ENCODE data around the gene IRF2BP2. TPM values are rescaled to one million over a fixed set of nuclear protein-coding genes. Genes with fewer than 3 reads are reported as not detected.
A peak's percentile ranks its signal among the peaks of the same experiment; 100 is the strongest.

Gene IRF2BP2
- total and polyA plus RNA-seq, 2 of the 13 experiments (the other 11 are each of a cell fraction or from before 2014, with no cell fraction given), result 140 to 147 TPM

DNA sequence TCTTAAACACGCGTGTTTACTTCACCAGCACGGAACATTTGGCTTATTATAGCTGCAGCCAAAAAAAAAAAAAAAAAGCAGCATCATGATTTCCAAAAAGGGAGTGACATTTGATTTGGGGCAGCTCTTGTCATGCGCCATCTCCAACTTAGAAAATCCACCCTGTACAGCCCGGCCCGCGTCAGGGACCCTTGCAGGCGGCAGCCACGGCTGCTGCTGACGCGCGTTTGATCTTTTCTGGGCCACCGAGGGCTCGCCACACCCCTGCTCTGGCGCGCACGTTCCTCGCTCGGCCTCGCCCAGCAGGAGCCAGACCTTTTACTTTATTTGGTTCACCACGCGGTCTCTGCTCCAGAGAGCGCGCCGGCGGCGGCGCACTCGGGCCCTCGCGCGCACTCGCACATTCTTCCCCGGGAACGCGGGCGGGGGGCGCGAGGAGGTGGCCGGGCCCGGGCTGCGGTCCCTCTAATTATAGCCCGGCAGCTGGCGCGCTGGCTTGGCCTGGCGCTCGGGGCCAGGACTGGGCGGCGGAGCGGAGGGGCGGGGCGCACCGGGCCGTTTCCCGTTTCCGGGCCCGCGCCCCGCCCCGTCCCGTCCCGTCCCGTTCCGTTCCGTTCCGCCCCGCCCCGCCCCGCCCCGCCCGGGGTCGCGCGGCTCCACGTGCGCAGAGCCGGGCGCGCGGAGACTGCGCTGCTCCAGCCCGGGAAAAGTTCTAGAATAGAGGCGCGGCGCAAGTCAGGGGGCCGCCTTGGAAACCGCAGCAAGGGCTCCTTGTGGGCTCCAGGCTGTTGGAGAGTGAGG, 10.2 kb downstream of the IRF2BP2 start (continued):
- peak; percentile 88 for TF ChIP-seq MAZ (IDR thresholded peaks at IDR 0.05; ENCODE audit: borderline replicate concordance, low read depth, low read length)
- TF ChIP-seq MAZ (CRISPR knock-in tag; IDR thresholded peaks at IDR 0.05; ENCODE audit: low read depth), result peak; percentile 88
- peak; percentile 52; the same call in 1 of the 2 replicates for TF ChIP-seq KMT2A (CRISPR knock-in tag; IDR thresholded peaks at IDR 0.05)
- peak; percentile 52; the same call in 1 of the 2 replicates for TF ChIP-seq ZNF143 (CRISPR knock-in tag; IDR thresholded peaks at IDR 0.05)
- peak; percentile 54; the same call in 1 of the 2 replicates for TF ChIP-seq MEF2D (CRISPR knock-in tag; IDR thresholded peaks at IDR 0.05)
- peak; percentile 75 for TF ChIP-seq TAF1 (CRISPR knock-in tag; IDR thresholded peaks at IDR 0.05)
- TF ChIP-seq, protein P1, sequence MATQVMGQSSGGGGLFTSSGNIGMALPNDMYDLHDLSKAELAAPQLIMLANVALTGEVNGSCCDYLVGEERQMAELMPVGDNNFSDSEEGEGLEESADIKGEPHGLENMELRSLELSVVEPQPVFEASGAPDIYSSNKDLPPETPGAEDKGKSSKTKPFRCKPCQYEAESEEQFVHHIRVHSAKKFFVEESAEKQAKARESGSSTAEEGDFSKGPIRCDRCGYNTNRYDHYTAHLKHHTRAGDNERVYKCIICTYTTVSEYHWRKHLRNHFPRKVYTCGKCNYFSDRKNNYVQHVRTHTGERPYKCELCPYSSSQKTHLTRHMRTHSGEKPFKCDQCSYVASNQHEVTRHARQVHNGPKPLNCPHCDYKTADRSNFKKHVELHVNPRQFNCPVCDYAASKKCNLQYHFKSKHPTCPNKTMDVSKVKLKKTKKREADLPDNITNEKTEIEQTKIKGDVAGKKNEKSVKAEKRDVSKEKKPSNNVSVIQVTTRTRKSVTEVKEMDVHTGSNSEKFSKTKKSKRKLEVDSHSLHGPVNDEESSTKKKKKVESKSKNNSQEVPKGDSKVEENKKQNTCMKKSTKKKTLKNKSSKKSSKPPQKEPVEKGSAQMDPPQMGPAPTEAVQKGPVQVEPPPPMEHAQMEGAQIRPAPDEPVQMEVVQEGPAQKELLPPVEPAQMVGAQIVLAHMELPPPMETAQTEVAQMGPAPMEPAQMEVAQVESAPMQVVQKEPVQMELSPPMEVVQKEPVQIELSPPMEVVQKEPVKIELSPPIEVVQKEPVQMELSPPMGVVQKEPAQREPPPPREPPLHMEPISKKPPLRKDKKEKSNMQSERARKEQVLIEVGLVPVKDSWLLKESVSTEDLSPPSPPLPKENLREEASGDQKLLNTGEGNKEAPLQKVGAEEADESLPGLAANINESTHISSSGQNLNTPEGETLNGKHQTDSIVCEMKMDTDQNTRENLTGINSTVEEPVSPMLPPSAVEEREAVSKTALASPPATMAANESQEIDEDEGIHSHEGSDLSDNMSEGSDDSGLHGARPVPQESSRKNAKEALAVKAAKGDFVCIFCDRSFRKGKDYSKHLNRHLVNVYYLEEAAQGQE (IDR thresholded peaks at IDR 0.05; ENCODE audit: borderline replicate concordance in 1 of 2, low read depth in 1 of 2, low read length in 2 of 2), result peak in 1 of 2 experiments; percentile 51; a peak in 1 of 4 replicates
- peak; percentile 76; the same call in 1 of the 2 replicates for TF ChIP-seq IRF2 (CRISPR knock-in tag; IDR thresholded peaks at IDR 0.05)
- peak; percentile 84; the same call in 1 of the 2 replicates for TF ChIP-seq ZNF788 (CRISPR knock-in tag; IDR thresholded peaks at IDR 0.05; ENCODE audit: borderline replicate concordance)
- peak; percentile 81; the same call in 1 of the 2 replicates for TF ChIP-seq ZSCAN20 (CRISPR knock-in tag; IDR thresholded peaks at IDR 0.05; ENCODE audit: borderline replicate concordance)
- TF ChIP-seq, protein P2, sequence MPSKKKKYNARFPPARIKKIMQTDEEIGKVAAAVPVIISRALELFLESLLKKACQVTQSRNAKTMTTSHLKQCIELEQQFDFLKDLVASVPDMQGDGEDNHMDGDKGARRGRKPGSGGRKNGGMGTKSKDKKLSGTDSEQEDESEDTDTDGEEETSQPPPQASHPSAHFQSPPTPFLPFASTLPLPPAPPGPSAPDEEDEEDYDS (CRISPR knock-in tag; IDR thresholded peaks at IDR 0.05), result peak; percentile 60
- peak; percentile 97 for TF ChIP-seq TSC22D2 (CRISPR knock-in tag; IDR thresholded peaks at IDR 0.05; ENCODE audit: borderline replicate concordance)
- peak; percentile 38; the same call in 1 of the 2 replicates for TF ChIP-seq FOXK1 (CRISPR knock-in tag; IDR thresholded peaks at IDR 0.05; ENCODE audit: borderline replicate concordance, low read depth)
- TF ChIP-seq SUZ12 (IDR thresholded peaks at IDR 0.05; ENCODE audit: low read depth, low read length), result no peak
- peak; percentile 97 for TF ChIP-seq RBM39 (IDR thresholded peaks at IDR 0.05; ENCODE audit: low read depth, low read length, poor library complexity, severe bottlenecking)
- peak; percentile 74 for TF ChIP-seq THAP11 (CRISPR knock-in tag; IDR thresholded peaks at IDR 0.05)
- TF ChIP-seq AGO1 (IDR thresholded peaks at IDR 0.05; ENCODE audit: low read depth, low read length, poor library complexity, severe bottlenecking), result peak; percentile 95
- peak; percentile 91 for TF ChIP-seq NRL (CRISPR knock-in tag; IDR thresholded peaks at IDR 0.05; ENCODE audit: borderline replicate concordance)
- TF ChIP-seq, protein P3, sequence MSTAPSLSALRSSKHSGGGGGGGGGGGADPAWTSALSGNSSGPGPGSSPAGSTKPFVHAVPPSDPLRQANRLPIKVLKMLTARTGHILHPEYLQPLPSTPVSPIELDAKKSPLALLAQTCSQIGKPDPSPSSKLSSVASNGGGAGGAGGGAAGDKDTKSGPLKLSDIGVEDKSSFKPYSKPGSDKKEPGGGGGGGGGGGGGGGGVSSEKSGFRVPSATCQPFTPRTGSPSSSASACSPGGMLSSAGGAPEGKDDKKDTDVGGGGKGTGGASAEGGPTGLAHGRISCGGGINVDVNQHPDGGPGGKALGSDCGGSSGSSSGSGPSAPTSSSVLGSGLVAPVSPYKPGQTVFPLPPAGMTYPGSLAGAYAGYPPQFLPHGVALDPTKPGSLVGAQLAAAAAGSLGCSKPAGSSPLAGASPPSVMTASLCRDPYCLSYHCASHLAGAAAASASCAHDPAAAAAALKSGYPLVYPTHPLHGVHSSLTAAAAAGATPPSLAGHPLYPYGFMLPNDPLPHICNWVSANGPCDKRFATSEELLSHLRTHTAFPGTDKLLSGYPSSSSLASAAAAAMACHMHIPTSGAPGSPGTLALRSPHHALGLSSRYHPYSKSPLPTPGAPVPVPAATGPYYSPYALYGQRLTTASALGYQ (CRISPR knock-in tag; IDR thresholded peaks at IDR 0.05), result peak; percentile 78
- no peak for TF ChIP-seq SNRNP70 (IDR thresholded peaks at IDR 0.05; ENCODE audit: low read depth, low read length)
- TF ChIP-seq RARA (CRISPR knock-in tag; IDR thresholded peaks at IDR 0.05), result peak; percentile 77
- TF ChIP-seq SOX13 (IDR thresholded peaks at IDR 0.05), result no peak; the same call in 1 of the 2 replicates
- TF ChIP-seq SOX13 (CRISPR knock-in tag; conservative IDR thresholded peaks at IDR 0.05 in 1 of 2, IDR thresholded peaks at IDR 0.05 in 1 of 2), result peak in 1 of 2 experiments; percentile 65; a peak in 1 of 4 replicates

Data from HepG2 (cell line).